PFSK-1 (cell line): Measurements from ENCODE around the gene CHRDL1.

Experiments used
- FOXP2 ChIP-seq: optimal IDR thresholded peaks from 2 replicates; pipeline ENCODE3; 2011; ENCODE audit warnings: borderline replicate concordance, control low read depth, inconsistent platforms; ENCODE audit not compliant: insufficient read depth; ENCODE audit errors: extremely low read length, extremely low read depth
- POLR2AphosphoS5 ChIP-seq: IDR thresholded peaks from 2 replicates; pipeline ENCODE4 v1.6.1; 2012; ENCODE audit warnings: low read depth, mild to moderate bottlenecking, control low read depth, low read length, moderate library complexity
- REST ChIP-seq, 2 experiments: IDR thresholded peaks; 2 replicates each; pipeline versions ENCODE4 v1.6.1 to v1.8.0; 2011 to 2012; ENCODE audit warnings: low read depth in 2 of 2, low read length in 2 of 2, control low read depth in 1 of 2, inconsistent platforms in 1 of 2, mild to moderate bottlenecking in 1 of 2, moderate library complexity in 1 of 2; ENCODE audit not compliant: insufficient read depth in 1 of 2
- SIN3A ChIP-seq: IDR thresholded peaks from 2 replicates; pipeline ENCODE4 v1.6.1; 2012; ENCODE audit warnings: mild to moderate bottlenecking, low read length, moderate library complexity, borderline replicate concordance; ENCODE audit not compliant: insufficient read depth
- TAF1 ChIP-seq: IDR thresholded peaks from 2 replicates; pipeline ENCODE4 v1.6.1; 2012; ENCODE audit warnings: low read length, control low read depth, borderline replicate concordance; ENCODE audit not compliant: insufficient read depth

The CHRDL1 gene

DNA sequence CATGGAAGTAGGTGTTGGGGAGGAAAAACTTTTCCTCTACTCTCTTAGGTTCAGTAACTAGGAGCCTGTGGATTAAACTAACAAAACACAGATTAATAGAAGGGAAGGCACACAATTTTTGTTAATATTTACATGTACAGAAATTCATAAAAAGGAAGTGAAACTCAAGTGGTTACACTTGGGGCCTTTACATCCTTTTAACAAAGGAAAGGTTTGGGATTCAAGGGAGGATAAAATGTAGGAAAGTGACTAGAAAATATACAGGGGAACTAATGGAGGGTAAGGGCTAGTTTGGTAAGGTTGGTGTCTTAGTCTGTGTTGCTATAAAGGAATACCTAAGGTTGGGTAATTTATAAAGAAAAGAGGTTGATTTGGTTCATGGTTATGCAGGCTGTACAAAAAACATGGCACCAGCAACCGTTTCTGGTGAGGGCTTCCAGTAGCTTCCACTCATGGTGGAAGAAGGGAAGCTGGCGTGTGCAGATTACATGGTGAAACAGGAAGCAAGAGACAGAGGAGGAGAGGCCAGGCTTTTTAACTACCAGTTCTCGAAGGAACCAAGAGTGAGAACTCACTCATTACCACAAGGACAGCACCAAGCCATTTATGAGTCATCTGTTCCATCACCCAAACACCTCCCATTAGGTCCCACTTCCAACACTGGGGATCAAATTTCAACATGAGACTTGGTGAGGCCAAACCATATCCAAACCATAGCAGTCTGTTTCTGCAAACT lies 124.4 kb downstream of the CHRDL1 start:
- TF ChIP-seq POLR2AphosphoS5 (no peak), FOXP2 (no peak), REST (IDR thresholded peaks at IDR 0.05; ENCODE audit: insufficient read depth in 1 of 2, low read depth in 2 of 2, low read length in 2 of 2) (no peak), SIN3A (no peak), TAF1 (no peak)

DNA sequence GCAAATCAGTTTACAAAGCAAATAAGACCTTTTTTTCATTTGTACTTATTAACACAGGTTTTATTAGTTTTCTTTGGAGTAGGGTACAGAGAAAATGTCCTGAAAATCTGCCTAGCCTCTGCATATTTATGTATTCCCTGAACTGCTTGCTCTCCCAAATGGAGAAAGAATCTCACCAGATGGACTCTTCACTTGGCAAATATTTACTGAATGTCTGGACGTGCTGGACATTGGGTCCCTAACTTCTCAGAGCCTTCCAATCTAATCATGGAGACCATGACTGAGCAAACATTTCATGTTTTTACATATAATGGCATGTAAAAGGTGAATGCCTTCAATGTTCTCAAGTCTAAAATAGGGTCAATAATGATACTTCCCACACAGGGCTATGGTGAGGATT lies 126.0 kb downstream of the CHRDL1 start:
- no peak for TF ChIP-seq POLR2AphosphoS5
- no peak for TF ChIP-seq SIN3A
- TF ChIP-seq TAF1: no peak
- TF ChIP-seq FOXP2: no peak
- no peak for TF ChIP-seq REST (IDR thresholded peaks at IDR 0.05; ENCODE audit: insufficient read depth in 1 of 2, low read depth in 2 of 2, low read length in 2 of 2)

DNA sequence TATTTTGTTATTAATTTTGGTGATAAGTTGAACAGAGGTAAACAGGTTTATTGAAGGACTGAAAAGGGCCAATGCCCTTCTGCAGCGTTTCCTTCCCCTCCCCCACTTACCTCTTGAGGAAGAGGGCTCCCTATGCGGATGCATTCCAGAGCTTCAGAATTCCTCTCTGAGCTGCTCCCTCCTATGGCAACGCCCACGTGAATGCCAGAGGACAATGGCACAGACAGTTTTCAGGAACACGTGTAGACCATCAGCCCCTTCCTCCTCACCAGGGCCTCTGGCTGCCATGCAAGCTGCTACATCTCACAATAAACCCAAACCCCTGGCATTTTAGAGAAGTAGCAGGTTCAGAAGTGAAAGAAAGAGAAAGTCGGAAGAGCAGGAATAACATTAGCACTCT lies 127.9 kb downstream of the CHRDL1 start:
- TF ChIP-seq FOXP2 (no peak), SIN3A (no peak), POLR2AphosphoS5 (no peak), TAF1 (no peak), REST (IDR thresholded peaks at IDR 0.05; ENCODE audit: insufficient read depth in 1 of 2, low read depth in 2 of 2, low read length in 2 of 2) (no peak)

DNA sequence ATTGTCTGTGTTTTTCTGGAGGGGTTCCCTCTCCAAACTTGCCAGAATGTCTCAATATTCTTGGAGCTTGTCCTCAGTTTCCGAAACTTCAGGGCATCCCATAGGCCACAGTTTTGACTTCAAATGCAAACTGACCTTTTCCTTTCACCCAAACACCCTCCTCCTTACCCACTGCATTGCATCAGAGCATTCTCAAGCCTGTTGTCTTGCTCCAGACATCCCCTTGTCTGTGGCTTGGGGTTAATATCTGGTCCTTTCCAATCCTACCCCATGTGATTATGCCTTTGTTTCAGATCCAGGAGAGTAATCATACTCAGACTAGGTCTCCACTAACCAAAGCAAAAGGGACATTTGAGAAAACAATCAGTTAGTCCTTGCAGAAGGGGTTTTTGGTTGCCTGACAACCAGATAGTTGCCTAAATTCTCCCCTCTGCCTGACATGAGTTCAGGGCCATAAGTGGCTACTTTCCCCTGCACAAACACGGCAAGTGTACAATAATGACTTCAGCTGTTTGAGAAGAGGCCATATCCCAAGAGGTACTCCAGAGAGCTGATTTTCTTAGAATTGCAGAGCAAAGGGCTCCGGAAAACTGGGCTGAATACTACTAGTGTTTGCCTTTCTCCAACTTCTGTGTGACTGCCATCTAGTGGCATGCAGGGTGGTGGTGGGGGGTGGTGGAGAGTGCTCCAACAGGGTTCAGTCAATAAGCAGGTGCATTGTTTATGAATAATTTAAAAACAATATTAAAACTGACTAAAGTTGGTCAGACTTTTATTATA lies 130.2 kb downstream of the CHRDL1 start:
- TF ChIP-seq REST (IDR thresholded peaks at IDR 0.05; ENCODE audit: insufficient read depth in 1 of 2, low read depth in 2 of 2, low read length in 2 of 2) (no peak), SIN3A (no peak), POLR2AphosphoS5 (no peak), FOXP2 (no peak), TAF1 (no peak)
